ENCODE measurements around the gene TK2.
"Not testable (repeated sequence)": the region's sequence is repeated elsewhere in the genome, so short reads cannot be mapped to it uniquely, and the experiment has no call there.

The TK2 gene

GRCh38 chr16:66469291-66469946 lies 80.5 kb downstream of the TK2 start:
- DNase-seq (ENCODE audit: low read depth in 2 of 2) = no peak

DNA sequence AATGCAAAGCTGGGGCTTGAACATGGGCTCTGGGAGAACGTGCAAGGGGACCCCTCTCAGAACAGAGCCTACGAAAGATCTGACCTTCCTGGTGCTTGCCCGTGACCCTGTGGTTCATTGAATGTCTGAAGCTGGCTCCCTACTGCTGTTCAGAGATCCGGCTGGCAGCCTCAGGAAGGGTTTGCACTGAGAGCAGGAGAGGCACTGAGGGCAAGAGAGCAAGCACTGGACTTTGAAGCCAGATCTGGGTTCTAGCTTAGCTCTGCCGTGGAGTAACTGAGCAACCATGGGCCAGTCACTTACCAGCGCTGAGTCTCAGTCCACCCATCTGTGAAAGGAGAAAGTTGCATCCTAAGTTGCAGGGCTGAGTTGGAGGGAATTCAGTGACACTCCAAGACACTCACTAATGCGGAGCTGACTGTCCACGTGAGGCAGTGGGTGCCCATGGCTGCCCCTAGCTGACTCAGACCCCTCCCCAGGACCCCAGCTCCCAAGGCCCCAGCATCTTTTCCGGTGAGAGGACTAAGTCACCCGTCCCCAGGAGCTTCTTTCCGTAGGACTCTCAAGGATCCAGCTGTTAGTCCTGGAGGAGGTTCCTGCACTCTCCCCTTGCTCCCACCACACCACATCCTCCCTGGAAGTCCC lies 81.5 kb downstream of the TK2 start:
- DNase-seq (ENCODE audit: low read depth in 2 of 2) = no peak

- no peak for DNase-seq (ENCODE audit: low read depth in 2 of 2)
These were observed 82.3 kb downstream of the TK2 start for GRCh38 chr16:66467611-66468010.

GRCh38 chr16:66466636-66467035 lies 83.3 kb downstream of the TK2 start:
- DNase-seq (ENCODE audit: low read depth in 2 of 2) = not testable (repeated sequence)

GRCh38 chr16:66465946-66466345 lies 84.0 kb downstream of the TK2 start:
- not testable (repeated sequence) for DNase-seq (ENCODE audit: low read depth in 2 of 2)

- DNase-seq (ENCODE audit: low read depth in 2 of 2) = no peak
These were observed 87.0 kb downstream of the TK2 start for GRCh38 chr16:66462912-66463311.

DNA sequence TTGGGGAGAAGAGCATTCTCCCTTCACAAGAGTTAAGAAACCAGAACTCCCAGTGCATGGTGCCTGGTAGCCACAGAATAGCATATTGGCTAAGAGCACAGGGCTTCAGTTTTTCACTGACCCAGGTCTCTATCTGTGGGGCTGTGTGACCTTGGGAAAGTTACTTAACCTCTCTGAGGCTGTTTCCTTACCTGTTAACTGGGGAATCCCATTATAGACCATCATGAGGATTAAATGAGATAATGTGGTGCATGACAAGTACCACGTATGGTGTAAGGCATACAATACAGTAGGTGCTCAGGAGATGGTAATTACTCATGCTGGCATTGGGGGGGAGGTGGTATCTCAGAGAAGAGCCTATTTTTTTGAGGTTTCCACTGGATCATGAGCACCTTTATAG lies 89.2 kb downstream of the TK2 start:
- no peak for DNase-seq (ENCODE audit: low read depth in 2 of 2)

- no peak for DNase-seq (ENCODE audit: low read depth in 2 of 2)
These were observed 90.0 kb downstream of the TK2 start for GRCh38 chr16:66459878-66460277.

GRCh38 chr16:66458853-66459252 lies 91.1 kb downstream of the TK2 start:
- DNase-seq (ENCODE audit: low read depth in 2 of 2) = no peak

- DNase-seq (ENCODE audit: low read depth in 2 of 2) = no peak
These were observed 91.6 kb downstream of the TK2 start for GRCh38 chr16:66458292-66458691.
